IMR-90 (cell line): ENCODE data around the gene NFIX.

Experiments used
- BHLHE40 ChIP-seq: fragments of 150-350 bp; IDR thresholded peaks from 2 replicates; pipeline ENCODE4 v1.6.1; 2016; ENCODE audit warnings: mild to moderate bottlenecking, low read depth, low read length
- CEBPB ChIP-seq: IDR thresholded peaks from 2 replicates; pipeline ENCODE4 v1.6.1; 2012; ENCODE audit warnings: low read depth, low read length, improper control_type of control experiment
- CHD1 ChIP-seq: IDR thresholded peaks from 2 replicates; pipeline ENCODE4 v1.6.1; 2012; ENCODE audit warnings: low read depth, low read length, improper control_type of control experiment
- ELK1 ChIP-seq: fragments of 150-350 bp; IDR thresholded peaks from 2 replicates; pipeline ENCODE4 v1.6.1; 2016; ENCODE audit warnings: low read depth, mild to moderate bottlenecking, low read length, moderate library complexity, borderline replicate concordance
- MAZ ChIP-seq: IDR thresholded peaks from 2 replicates; pipeline ENCODE4 v1.6.1; 2012; ENCODE audit warnings: low read depth, mild to moderate bottlenecking, low read length, improper control_type of control experiment, moderate library complexity, borderline replicate concordance
- MXI1 ChIP-seq: IDR thresholded peaks from 2 replicates; pipeline ENCODE4 v1.6.1; 2012; ENCODE audit warnings: low read depth, mild to moderate bottlenecking, low read length, moderate library complexity, borderline replicate concordance
- POLR2A ChIP-seq: IDR thresholded peaks from 2 replicates; pipeline ENCODE4 v1.6.1; 2012; ENCODE audit warnings: mild to moderate bottlenecking, low read depth, low read length
- RAD21 ChIP-seq: IDR thresholded peaks from 2 replicates; pipeline ENCODE4 v1.6.1; 2012; ENCODE audit warnings: low read length, improper control_type of control experiment
- RCOR1 ChIP-seq: IDR thresholded peaks from 2 replicates; pipeline ENCODE4 v1.6.1; 2012; ENCODE audit warnings: mild to moderate bottlenecking, low read length, improper control_type of control experiment; ENCODE audit not compliant: insufficient replicate concordance
- RFX5 ChIP-seq: IDR thresholded peaks from 2 replicates; pipeline ENCODE4 v1.8.0; 2012; ENCODE audit warnings: low read depth, mild to moderate bottlenecking, low read length, moderate library complexity
- USF2 ChIP-seq: fragments of 150-350 bp; IDR thresholded peaks from 2 replicates; pipeline ENCODE4 v1.6.1; 2017; ENCODE audit warnings: mild to moderate bottlenecking, antibody characterized with exemption, low read length, low read depth
- TF ChIP-seq, protein P1 (sequence below): conservative IDR thresholded peaks from 2 replicates; pipeline ENCODE4 v1.5.1; 2012; ENCODE audit warnings: mild to moderate bottlenecking, low read depth, low read length, improper control_type of control experiment

GRCh38 chr19:13133241-13133870 lies 138.1 kb downstream of the NFIX start:
- TF ChIP-seq MXI1, result no peak
- TF ChIP-seq, protein P1, sequence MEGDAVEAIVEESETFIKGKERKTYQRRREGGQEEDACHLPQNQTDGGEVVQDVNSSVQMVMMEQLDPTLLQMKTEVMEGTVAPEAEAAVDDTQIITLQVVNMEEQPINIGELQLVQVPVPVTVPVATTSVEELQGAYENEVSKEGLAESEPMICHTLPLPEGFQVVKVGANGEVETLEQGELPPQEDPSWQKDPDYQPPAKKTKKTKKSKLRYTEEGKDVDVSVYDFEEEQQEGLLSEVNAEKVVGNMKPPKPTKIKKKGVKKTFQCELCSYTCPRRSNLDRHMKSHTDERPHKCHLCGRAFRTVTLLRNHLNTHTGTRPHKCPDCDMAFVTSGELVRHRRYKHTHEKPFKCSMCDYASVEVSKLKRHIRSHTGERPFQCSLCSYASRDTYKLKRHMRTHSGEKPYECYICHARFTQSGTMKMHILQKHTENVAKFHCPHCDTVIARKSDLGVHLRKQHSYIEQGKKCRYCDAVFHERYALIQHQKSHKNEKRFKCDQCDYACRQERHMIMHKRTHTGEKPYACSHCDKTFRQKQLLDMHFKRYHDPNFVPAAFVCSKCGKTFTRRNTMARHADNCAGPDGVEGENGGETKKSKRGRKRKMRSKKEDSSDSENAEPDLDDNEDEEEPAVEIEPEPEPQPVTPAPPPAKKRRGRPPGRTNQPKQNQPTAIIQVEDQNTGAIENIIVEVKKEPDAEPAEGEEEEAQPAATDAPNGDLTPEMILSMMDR, result no peak
- no peak for TF ChIP-seq CEBPB
- no peak for TF ChIP-seq RFX5
- no peak for TF ChIP-seq POLR2A
- TF ChIP-seq RCOR1, result no peak
- TF ChIP-seq ELK1, result no peak
- no peak for TF ChIP-seq MAZ
- TF ChIP-seq RAD21, result no peak
- TF ChIP-seq CHD1, result no peak
- TF ChIP-seq USF2, result no peak
- TF ChIP-seq BHLHE40, result no peak
